Heart left ventricle (tissue), 13 donors: ENCODE results near the gene MAST4.

ENCODE experiments used
- CTCF ChIP-seq, 12 donors: fragments of 200-600 bp; sonication (generic) in 4 of 12; IDR thresholded peaks; one replicate each; pipeline versions ENCODE4 v1.5.0 to v1.8.0; 2018 to 2022; ENCODE audit warnings: antibody characterized with exemption in 12 of 12, mild to moderate bottlenecking in 5 of 12
- POLR2A ChIP-seq, 2 donors: fragments of 450-650 bp; IDR thresholded peaks; one replicate each; pipeline ENCODE4 v1.6.1; 2017; ENCODE audit warnings: antibody characterized with exemption in 2 of 2, mild to moderate bottlenecking in 2 of 2, moderate library complexity in 2 of 2
- donor health status: ischemic (EF 13 %, LVEDD 7.1; RV severe dilation, severe dysfunction).
- donor health status: DM: no; HTN: yes; CAD: no.
- donor health status: DM: no; HTN: no; CAD: no.
- donor health status: ischemic (EF 25% LVEDD 6.9; RV normal size, moderate dysfunction).
- donor health status: ischemic (EF 25% LVEDD 5.7; RV mildly dilated, moderate dysfunction).
- donor health status: ischemic (EF 35%, LVEDD 5.7; RV mildly dilated, moderate dysfunction).
- donor health status: nonischemic (EF 11% LVEDD 7.7; RV severe dilation, severe dysfunction).
- donor health status: DM: yes; HTN: yes; CAD: no.
- donor health status: PGD.
- donor health status: ischemic (EF 29% LVEDD 5.4; RV normal size, mild dysfunction).
- donor health status: nonischemic (EF 23%, LVEDD 6.1; RV moderate dilation, normal function).

- TF ChIP-seq CTCF (IDR thresholded peaks at IDR 0.05) (no peak), POLR2A (IDR thresholded peaks at IDR 0.05) (no peak)
These were observed 330.9 kb downstream of the MAST4 start for GRCh38 chr5:66927140-66927539.
